Pulmonary artery endothelial cell (primary cell): ENCODE results near the gene CYCS. TPM values are rescaled to one million over a fixed set of nuclear protein-coding genes. Genes with fewer than 3 reads are reported as not detected.
A peak's percentile ranks its signal among the peaks of the same experiment; 100 is the strongest.
"Not testable (repeated sequence)": the region's sequence is repeated elsewhere in the genome, so short reads cannot be mapped to it uniquely, and the experiment has no call there.

Experiments used
- DNase-seq: peaks from one replicate; pipeline ENCODE4 v3.0.0-alpha.2; 2011; ENCODE audit warnings: low read depth, low spot score
- total RNA-seq: library from RNA; depleted of rRNA; stranded (reverse); fragments of >200 nt; gene quantifications from 2 replicates; pipeline ENCODE4 v1.2.3, GENCODE V29; 2014

CYCS gene
- total RNA-seq, 1 donor from 2014 or later: 51.4 TPM

- DNase-seq: no peak
These were observed 6.9 kb downstream of the CYCS start for GRCh38 chr7:25118048-25118753.

- DNase-seq: no peak
These were observed 7.6 kb downstream of the CYCS start for GRCh38 chr7:25117226-25118047.

GRCh38 chr7:25116621-25117020 lies 8.4 kb downstream of the CYCS start:
- no peak for DNase-seq

GRCh38 chr7:25110514-25110913 lies 14.5 kb downstream of the CYCS start:
- not testable (repeated sequence) for DNase-seq

- DNase-seq: no peak
These were observed 15.8 kb downstream of the CYCS start for GRCh38 chr7:25109276-25109675.

- no peak for DNase-seq
These were observed 19.1 kb downstream of the CYCS start for GRCh38 chr7:25105911-25106310.

GRCh38 chr7:25103773-25104172 lies 21.3 kb downstream of the CYCS start:
- DNase-seq: no peak

- no peak for DNase-seq
These were observed 23.2 kb downstream of the CYCS start for GRCh38 chr7:25101817-25102216.

- peak; percentile 49 for DNase-seq
These were observed 26.7 kb downstream of the CYCS start for GRCh38 chr7:25098096-25099046.

GRCh38 chr7:25095516-25096345 lies 29.3 kb downstream of the CYCS start:
- DNase-seq: peak; percentile 8

GRCh38 chr7:25093268-25093826 lies 31.7 kb downstream of the CYCS start:
- peak; percentile 33 for DNase-seq

- DNase-seq: no peak
These were observed 33.3 kb downstream of the CYCS start for GRCh38 chr7:25091779-25092178.

- DNase-seq: no peak
These were observed 33.9 kb downstream of the CYCS start for GRCh38 chr7:25091176-25091575.

- no peak for DNase-seq
These were observed 34.7 kb downstream of the CYCS start for GRCh38 chr7:25090374-25090773.

- no peak for DNase-seq
These were observed 37.2 kb downstream of the CYCS start for GRCh38 chr7:25087855-25088254.

- no peak for DNase-seq
These were observed 40.2 kb downstream of the CYCS start for GRCh38 chr7:25084821-25085220.

- DNase-seq: no peak
These were observed 41.9 kb downstream of the CYCS start for GRCh38 chr7:25083201-25083600.

- not testable (repeated sequence) for DNase-seq
These were observed 43.0 kb downstream of the CYCS start for GRCh38 chr7:25082041-25082440.

- no peak for DNase-seq
These were observed 48.0 kb downstream of the CYCS start for GRCh38 chr7:25077096-25077495.

- DNase-seq: no peak
These were observed 49.6 kb downstream of the CYCS start for GRCh38 chr7:25075459-25075858.
